HepG2 (cell line): ENCODE results near the gene CELF2.

Source experiments
- ATF1 ChIP-seq: IDR thresholded peaks from 2 replicates; pipeline ENCODE4 v1.6.1; 2016; ENCODE audit warnings: mild to moderate bottlenecking, control low read depth
- BHLHE40 ChIP-seq: IDR thresholded peaks from 2 replicates; pipeline ENCODE4 v1.6.1; 2011; ENCODE audit warnings: low read length, improper control_type of control experiment
- HNF4A ChIP-seq: sonication (generic); formaldehyde crosslinking; IDR thresholded peaks from 2 replicates; pipeline ENCODE4 v1.4.0; 2020; ENCODE audit warnings: missing genetic modification reagents
- KMT2A ChIP-seq: sonication (generic); formaldehyde crosslinking; IDR thresholded peaks from 2 replicates; pipeline ENCODE4 v1.4.0; 2020; ENCODE audit warnings: missing genetic modification reagents
- REPIN1 ChIP-seq: sonication (generic); formaldehyde crosslinking; IDR thresholded peaks from 2 replicates; pipeline ENCODE4 v1.8.0; 2022; ENCODE audit warnings: missing genetic modification reagents, low read depth, mild to moderate bottlenecking, borderline replicate concordance
- SUZ12 ChIP-seq: fragments of 150-350 bp; IDR thresholded peaks from 2 replicates; pipeline ENCODE4 v1.6.1; 2014; ENCODE audit warnings: low read depth, low read length
- ZNF124 ChIP-seq: sonication (generic); formaldehyde crosslinking; IDR thresholded peaks from 2 replicates; pipeline ENCODE4 v1.4.0; 2020; ENCODE audit warnings: missing genetic modification reagents
- ZNF280D ChIP-seq: sonication (generic); formaldehyde crosslinking; IDR thresholded peaks from 2 replicates; pipeline ENCODE4 v1.5.1; 2020; ENCODE audit warnings: mild to moderate bottlenecking, missing genetic modification reagents

- TF ChIP-seq ATF1 (CRISPR knock-in tag) = no peak
- no peak for TF ChIP-seq BHLHE40
- no peak for TF ChIP-seq ZNF124 (CRISPR knock-in tag)
- no peak for TF ChIP-seq HNF4A (CRISPR knock-in tag)
- TF ChIP-seq ZNF280D (CRISPR knock-in tag) = no peak
- TF ChIP-seq KMT2A (CRISPR knock-in tag) = no peak
- TF ChIP-seq SUZ12 = no peak
- no peak for TF ChIP-seq REPIN1
Measured at GRCh38 chr10:11304906-11305585, 287.4 kb downstream of the CELF2 start.
